Islet of Langerhans (tissue), 1 donor: ENCODE measurements around the gene USP20.
"Not testable (repeated sequence)": the region's sequence is repeated elsewhere in the genome, so short reads cannot be mapped to it uniquely, and the experiment has no call there.

Experiments
- FAIRE-seq: peaks from one replicate; lab custom pipeline; 2011; peaks lifted over from hg19 to GRCh38; lab: Jason Lieb, UNC

The USP20 gene

GRCh38 chr9:129835128-129835859, at the start of gene USP20, which contains the start of gene C9orf78:
USP20 (plus strand) TSS chr9:129835458; CDS start chr9:129852556, 17,098 bp downstream.
C9orf78 (minus strand) TSS chr9:129835275; CDS start chr9:129835221, 54 bp downstream.
- no peak for FAIRE-seq

GRCh38 chr9:129785866-129786265, 49.4 kb upstream of the USP20 start:
- no peak for FAIRE-seq

GRCh38 chr9:129786481-129786880, 48.8 kb upstream of the USP20 start:
- FAIRE-seq = no peak

GRCh38 chr9:129794549-129794948, 40.7 kb upstream of the USP20 start:
- no peak for FAIRE-seq

GRCh38 chr9:129796029-129796428, 39.2 kb upstream of the USP20 start:
- FAIRE-seq = not testable (repeated sequence)

GRCh38 chr9:129798973-129799372, 36.3 kb upstream of the USP20 start:
- FAIRE-seq = no peak

GRCh38 chr9:129801504-129801903, 33.8 kb upstream of the USP20 start:
- no peak for FAIRE-seq

GRCh38 chr9:129802833-129803675, 32.2 kb upstream of the USP20 start, which contains the start of gene TOR1B:
TOR1B (plus strand) TSS chr9:129803184; CDS start chr9:129803213, 29 bp downstream.
- no peak for FAIRE-seq

- FAIRE-seq = no peak
These were observed 31.6 kb upstream of the USP20 start for GRCh38 chr9:129803676-129804060.

- FAIRE-seq = no peak
These were observed 29.2 kb upstream of the USP20 start for GRCh38 chr9:129806061-129806460.

- no peak for FAIRE-seq
These were observed 25.9 kb upstream of the USP20 start for GRCh38 chr9:129809346-129809745.

- no peak for FAIRE-seq
These were observed 25.1 kb upstream of the USP20 start for GRCh38 chr9:129810116-129810515.

- FAIRE-seq = no peak
These were observed 24.5 kb upstream of the USP20 start for GRCh38 chr9:129810788-129811187.

GRCh38 chr9:129811967-129812363, 23.3 kb upstream of the USP20 start:
- no peak for FAIRE-seq

GRCh38 chr9:129812385-129812784, 22.9 kb upstream of the USP20 start:
- no peak for FAIRE-seq

GRCh38 chr9:129813661-129814060, 21.6 kb upstream of the USP20 start:
- FAIRE-seq = no peak

GRCh38 chr9:129814432-129815223, 20.6 kb upstream of the USP20 start:
- FAIRE-seq = no peak

- no peak for FAIRE-seq
These were observed 20.0 kb upstream of the USP20 start for GRCh38 chr9:129815278-129815677.

GRCh38 chr9:129816501-129817435, 18.5 kb upstream of the USP20 start:
- no peak for FAIRE-seq

GRCh38 chr9:129822898-129823541, 12.2 kb upstream of the USP20 start:
- no peak for FAIRE-seq

- no peak for FAIRE-seq
These were observed 11.7 kb upstream of the USP20 start for GRCh38 chr9:129823542-129823934.
